Ovary (tissue), 9 donors: ENCODE results near the gene MBD5. TPM values are rescaled to one million over a fixed set of nuclear protein-coding genes. Genes with fewer than 3 reads are reported as not detected.

Source experiments
- DNase-seq, 5 donors: peaks; one replicate each; pipeline ENCODE4 v3.0.0-alpha.2; 2019 to 2020
- H3K27ac ChIP-seq, 2 donors: fragments of 200-600 bp; one replicate each; pipeline versions ENCODE4 v1.5.1 to v1.8.0; 2019 to 2022
- H3K27me3 ChIP-seq: fragments of 200-600 bp; one replicate; pipeline ENCODE4 v1.8.0; 2022
- H3K36me3 ChIP-seq: fragments of 200-600 bp; sonication (generic); one replicate; pipeline ENCODE4 v1.5.1; 2019
- H3K4me1 ChIP-seq: one replicate; pipeline ENCODE4 v1.8.1; 2013; ENCODE audit warnings: mild to moderate bottlenecking, moderate library complexity; ENCODE audit not compliant: insufficient read depth
- H3K4me3 ChIP-seq: fragments of 200-600 bp; sonication (generic); one replicate; pipeline ENCODE4 v1.5.1; 2017
- H3K9me3 ChIP-seq, 2 donors: fragments of 200-600 bp in 1 of 2; sonication (generic) in 1 of 2; one replicate each; pipeline versions ENCODE4 v1.5.1 to v1.8.1; 2013 to 2019; ENCODE audit warnings: mild to moderate bottlenecking in 1 of 2, moderate library complexity in 1 of 2
- EP300 ChIP-seq: sonication (generic); formaldehyde crosslinking; IDR thresholded peaks from one replicate; pipeline ENCODE4 v1.6.1; 2017; ENCODE audit warnings: antibody characterized with exemption
- POLR2A ChIP-seq: fragments of 450-650 bp; IDR thresholded peaks from one replicate; pipeline ENCODE4 v1.6.1; 2017; ENCODE audit warnings: antibody characterized with exemption, mild to moderate bottlenecking, moderate library complexity
- WGBS, 3 donors: extraction: QIAGEN DNeasy Blood & Tissue Kit in 1 of 3; methylation state at CpG; one replicate each; pipeline versions ENCODE4 v1.1.5 to v1.1.7; 2013 to 2017; 5-methylcytosine and 5-hydroxymethylcytosine counted together
- intact Hi-C, 4 donors: fragments of 100-400 bp; cut with DNase I; formaldehyde crosslinking; loops; one replicate each; pipeline versions ENCODE4 v1.11.0 to v1.15.1; 2022 to 2023
- polyA plus RNA-seq, 2 donors: library from polyadenylated mRNA; stranded (reverse); fragments of 200-250 nt in 1 of 2; fragments of 350-450 nt in 1 of 2; fragmentation: Illumina TruSeq in 1 of 2; extraction: RNeasy Lipid Tissue Mini Kit (QIAGEN cat#74804) in 1 of 2; gene quantifications; one replicate each; pipeline ENCODE4 v1.2.3, GENCODE V29; 2013 to 2014
- total RNA-seq, 7 donors: library from RNA; depleted of rRNA in 2 of 7; stranded (reverse); fragments of >200 nt in 2 of 7; fragmentation: NEBNext Ultra II Directional in 3 of 7; extraction: Animal tissue kit (Norgen Biotek cat#: 25700) in 3 of 7; gene quantifications; one replicate each; pipeline versions ENCODE4 v1.1.0 to v1.2.4, GENCODE V29; 2016 to 2023
- TF ChIP-seq, protein P1 (sequence below), 3 donors: fragments of 450-650 bp in 2 of 3; fragments of 200-600 bp in 1 of 3; IDR thresholded peaks; one replicate each; pipeline versions ENCODE4 v1.5.1 to v1.8.0; 2016 to 2022; ENCODE audit warnings: antibody characterized with exemption in 3 of 3, mild to moderate bottlenecking in 1 of 3
- donor health status: DM: no; HTN: no; CAD: no; lungs with moderate emphysema.
- donor health status: DM: no; HTN: no; CAD: no.
- donor health status: Bipolar disorder and iron deficiency.
- donor health status: DM: yes; HTN: yes; CAD: no.
- donor health status: DM: no; HTN: no; CAD: no.
- donor health status: DM: yes; HTN: yes; CAD: no.

Gene MBD5
- total and polyA plus RNA-seq, 9 donors: 8.5 to 66.3 (median 45.8) TPM

DNA sequence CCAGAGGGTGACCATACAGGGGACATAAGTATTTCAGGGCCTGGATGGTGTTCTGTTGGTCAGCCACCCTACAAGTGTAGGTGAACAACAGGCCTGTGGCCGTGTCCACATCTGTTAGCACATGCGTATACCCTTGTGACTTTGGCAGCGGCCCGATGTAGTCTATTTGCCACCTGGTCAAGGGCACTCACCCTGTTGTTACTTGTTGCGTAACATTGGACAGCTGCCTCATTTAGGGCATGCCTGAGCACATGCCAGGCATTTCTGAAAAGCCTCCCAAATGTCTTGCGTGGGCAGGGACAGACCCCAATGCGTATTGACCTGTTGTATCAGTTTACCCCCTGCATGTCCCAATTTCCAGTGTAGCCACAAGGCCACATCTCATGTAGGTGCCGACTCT, 235.0 kb downstream of the MBD5 start:
- Histone ChIP-seq H3K27me3 (no peaks in the 10 kb centered on the region), H3K9me3 (no peaks in the 10 kb centered on the region), H3K4me1 (no peaks in the 10 kb centered on the region), H3K36me3 (no peaks in the 10 kb centered on the region), H3K4me3 (no peak overlapping the region), H3K27ac (no peak overlapping the region)
- TF ChIP-seq, protein P1, sequence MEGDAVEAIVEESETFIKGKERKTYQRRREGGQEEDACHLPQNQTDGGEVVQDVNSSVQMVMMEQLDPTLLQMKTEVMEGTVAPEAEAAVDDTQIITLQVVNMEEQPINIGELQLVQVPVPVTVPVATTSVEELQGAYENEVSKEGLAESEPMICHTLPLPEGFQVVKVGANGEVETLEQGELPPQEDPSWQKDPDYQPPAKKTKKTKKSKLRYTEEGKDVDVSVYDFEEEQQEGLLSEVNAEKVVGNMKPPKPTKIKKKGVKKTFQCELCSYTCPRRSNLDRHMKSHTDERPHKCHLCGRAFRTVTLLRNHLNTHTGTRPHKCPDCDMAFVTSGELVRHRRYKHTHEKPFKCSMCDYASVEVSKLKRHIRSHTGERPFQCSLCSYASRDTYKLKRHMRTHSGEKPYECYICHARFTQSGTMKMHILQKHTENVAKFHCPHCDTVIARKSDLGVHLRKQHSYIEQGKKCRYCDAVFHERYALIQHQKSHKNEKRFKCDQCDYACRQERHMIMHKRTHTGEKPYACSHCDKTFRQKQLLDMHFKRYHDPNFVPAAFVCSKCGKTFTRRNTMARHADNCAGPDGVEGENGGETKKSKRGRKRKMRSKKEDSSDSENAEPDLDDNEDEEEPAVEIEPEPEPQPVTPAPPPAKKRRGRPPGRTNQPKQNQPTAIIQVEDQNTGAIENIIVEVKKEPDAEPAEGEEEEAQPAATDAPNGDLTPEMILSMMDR (IDR thresholded peaks at IDR 0.05): no peak
- no peak for TF ChIP-seq POLR2A
- TF ChIP-seq EP300: no peak
- WGBS, 3 donors: 94 to 97% (median 94%) methylated on average over 8 of the region's 8 CpGs
- intact Hi-C loops: loop anchor here in 1 of 4 donors (10.0 kb wide), 1 partner anchor 449 kb away; no protein-coding TSS in a partner anchor
- DNase-seq: no peak

DNA sequence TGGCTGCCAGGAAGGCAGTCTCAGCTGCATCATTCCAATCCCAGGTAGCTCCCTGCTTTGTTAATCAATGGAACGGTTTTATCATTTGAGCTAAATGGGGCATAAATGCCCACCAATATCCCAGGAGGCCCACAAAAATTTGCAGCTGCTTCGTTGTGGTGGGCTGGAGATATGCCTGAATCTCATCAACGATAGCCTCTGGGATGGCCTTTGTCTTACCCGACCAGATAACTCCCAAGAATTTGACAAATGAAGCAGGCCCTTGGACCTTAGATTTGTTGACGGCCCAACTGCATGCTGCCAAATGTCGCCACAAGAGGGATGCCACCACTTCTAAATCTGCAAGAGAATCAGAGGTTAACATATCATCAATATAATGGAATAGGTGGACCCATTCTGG, 236.4 kb downstream of the MBD5 start:
- 85 to 99% (median 90%) methylated on average over 6 of the region's 6 CpGs for WGBS, 3 donors
- Histone ChIP-seq H3K27ac (no peak overlapping the region), H3K4me1 (no peaks in the 10 kb centered on the region), H3K4me3 (no peak overlapping the region), H3K27me3 (no peaks in the 10 kb centered on the region), H3K9me3 (no peaks in the 10 kb centered on the region), H3K36me3 (no peaks in the 10 kb centered on the region)
- TF ChIP-seq EP300 (no peak), POLR2A (no peak)
- TF ChIP-seq, protein P1 (IDR thresholded peaks at IDR 0.05): no peak
- no peak for DNase-seq
- intact Hi-C loops: loop anchor here in 1 of 4 donors (10.0 kb wide), 1 partner anchor 448 kb away; no protein-coding TSS in a partner anchor

DNA sequence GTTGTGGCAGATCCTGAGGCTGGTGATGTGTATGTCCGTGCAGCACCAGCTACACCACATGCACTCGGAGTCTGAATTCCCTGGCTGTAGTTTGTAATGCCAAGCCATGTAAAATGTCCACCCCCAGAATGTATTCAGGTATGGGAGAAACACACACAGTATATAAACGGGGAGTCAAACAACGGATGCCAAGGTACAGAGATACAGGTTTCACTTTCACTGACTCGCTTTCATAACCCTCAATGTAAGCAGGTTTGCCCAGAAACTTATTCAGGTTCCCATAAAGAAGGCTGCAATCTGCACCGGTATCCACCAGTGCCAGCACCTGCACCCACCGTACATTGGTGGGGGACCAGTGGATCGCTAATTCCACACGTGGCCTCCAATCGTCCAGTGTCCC, 237.2 kb downstream of the MBD5 start:
- Histone ChIP-seq H3K4me1 (no peaks in the 10 kb centered on the region), H3K36me3 (no peaks in the 10 kb centered on the region), H3K9me3 (no peaks in the 10 kb centered on the region), H3K27ac (no peak overlapping the region), H3K27me3 (no peaks in the 10 kb centered on the region), H3K4me3 (no peak overlapping the region)
- TF ChIP-seq, protein P1 (IDR thresholded peaks at IDR 0.05): no peak
- TF ChIP-seq EP300: no peak
- no peak for TF ChIP-seq POLR2A
- intact Hi-C loops: loop anchor here in 1 of 4 donors (10.0 kb wide), 1 partner anchor 447 kb away; no protein-coding TSS in a partner anchor
- WGBS, 3 donors: 77 to 78% (median 78%) methylated on average over 10 of the region's 10 CpGs
- no peak for DNase-seq

DNA sequence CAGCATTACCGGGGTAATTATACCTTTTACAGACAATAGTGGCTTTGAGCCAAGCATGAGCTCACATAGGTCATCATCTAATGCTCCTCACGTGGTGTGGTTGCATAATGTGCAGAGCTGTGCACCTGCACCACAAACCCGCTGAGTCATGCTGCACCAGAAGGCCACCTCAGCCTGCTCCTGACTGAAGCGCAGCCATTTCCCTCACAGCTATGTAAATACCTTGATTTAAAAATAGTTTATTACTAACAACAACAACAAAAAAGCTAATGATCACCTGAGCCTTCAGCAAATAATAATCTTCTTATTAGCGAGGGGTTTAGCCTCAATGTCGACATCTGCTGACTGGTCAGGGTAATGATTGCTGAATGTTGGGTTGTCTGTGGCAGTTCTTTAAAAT, 238.8 kb downstream of the MBD5 start:
- Histone ChIP-seq H3K9me3 (no peaks in the 10 kb centered on the region), H3K4me3 (no peak overlapping the region), H3K36me3 (no peaks in the 10 kb centered on the region), H3K4me1 (no peaks in the 10 kb centered on the region), H3K27me3 (no peaks in the 10 kb centered on the region), H3K27ac (no peak overlapping the region)
- TF ChIP-seq POLR2A (no peak), EP300 (no peak)
- TF ChIP-seq, protein P1 (IDR thresholded peaks at IDR 0.05): no peak
- intact Hi-C loops: loop anchor here in 1 of 4 donors (10.0 kb wide), 1 partner anchor 445 kb away; no protein-coding TSS in a partner anchor
- WGBS, 3 donors: 91 to 95% (median 94%) methylated on average over 6 of the region's 6 CpGs
- no peak for DNase-seq
